GM19438 (cell line): ENCODE data around the gene PAK1IP1.
"Not testable (repeated sequence)": the region's sequence is repeated elsewhere in the genome, so short reads cannot be mapped to it uniquely, and the experiment has no call there.

Experiments
- ATAC-seq: cut with Tn5 transposase; IDR thresholded peaks from one replicate; pipeline ENCODE4 v1.9.1; 2021; ENCODE audit warnings: low read depth; ENCODE audit not compliant: unreplicated experiment

PAK1IP1 gene

GRCh38 chr6:10740061-10740460, 45.3 kb downstream of the PAK1IP1 start:
- no peak for ATAC-seq

DNA sequence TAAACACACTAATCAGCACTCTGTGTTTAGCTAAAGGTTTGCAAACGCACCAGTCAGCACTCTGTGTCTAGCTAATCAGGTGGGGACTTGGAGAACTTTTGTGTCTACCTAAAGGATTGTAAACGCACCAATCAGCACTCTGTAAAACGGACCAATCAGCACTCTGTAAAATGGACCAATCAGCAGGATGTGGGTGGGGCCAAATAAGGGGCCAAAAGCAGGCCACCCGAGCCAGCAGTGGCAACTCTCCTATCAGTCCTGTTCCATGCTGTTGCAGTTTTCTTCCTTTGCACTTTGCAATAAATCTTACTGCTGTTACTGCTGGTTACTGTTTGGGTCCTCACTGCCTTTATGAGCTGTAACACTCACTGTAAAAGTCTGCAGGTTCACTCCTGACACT, 46.9 kb downstream of the PAK1IP1 start:
- not testable (repeated sequence) for ATAC-seq

DNA sequence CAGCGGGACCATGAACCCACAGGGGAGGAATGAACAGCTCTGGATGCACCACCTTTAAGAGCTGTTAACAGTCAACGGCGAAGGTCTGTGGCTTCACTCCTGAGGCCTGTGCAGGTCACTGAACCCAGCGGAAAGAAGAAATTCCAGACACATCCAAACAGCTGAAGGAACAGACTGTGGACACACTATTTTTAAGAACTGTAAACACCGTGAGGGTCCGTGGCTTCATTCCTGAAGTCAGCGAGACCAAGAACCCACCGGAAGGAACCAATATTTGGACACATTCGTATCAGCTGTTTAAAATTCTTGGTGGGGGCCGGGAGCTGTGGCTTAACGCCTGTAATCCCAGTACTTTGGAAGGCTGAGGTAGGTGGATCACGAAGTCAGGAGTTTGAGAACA, 47.5 kb downstream of the PAK1IP1 start:
- no peak for ATAC-seq

GRCh38 chr6:10743515-10743914, 48.7 kb downstream of the PAK1IP1 start:
- no peak for ATAC-seq

DNA sequence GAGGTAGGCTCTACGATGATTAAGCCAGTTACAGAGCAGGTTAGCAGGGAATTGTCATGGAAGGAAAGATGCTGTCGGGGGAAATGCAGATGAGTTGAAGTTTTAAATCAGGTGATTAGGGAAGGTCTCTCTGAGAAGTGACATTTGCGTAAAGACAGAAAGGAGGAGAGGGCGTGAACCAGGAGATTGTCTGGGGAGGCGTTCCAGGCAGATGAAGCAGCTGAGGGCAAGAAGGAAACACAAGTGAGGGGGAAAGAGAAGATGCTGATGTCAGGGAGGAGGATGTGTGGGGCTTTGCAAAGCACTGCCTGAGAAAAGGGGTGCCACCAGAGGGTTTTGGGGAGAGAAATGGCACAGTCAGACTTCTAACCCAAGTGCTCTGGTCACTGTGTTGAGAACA, 50.3 kb downstream of the PAK1IP1 start:
- ATAC-seq, result no peak

DNA sequence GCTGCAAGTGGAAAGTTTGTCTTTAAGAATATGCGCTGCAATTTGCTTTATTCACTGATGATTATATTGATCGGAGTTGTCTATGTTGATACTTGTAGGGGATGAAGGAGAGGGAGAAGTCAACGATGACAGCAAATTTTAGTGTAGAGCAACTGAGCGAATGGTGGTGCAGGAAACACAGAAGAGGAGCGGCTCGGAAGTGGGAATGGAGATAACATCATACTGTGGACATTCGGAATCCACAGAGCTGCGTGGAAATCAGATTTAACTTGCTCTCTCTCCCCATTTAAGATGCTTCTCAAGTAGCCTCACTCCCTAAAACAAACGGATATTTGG, 52.1 kb downstream of the PAK1IP1 start:
- no peak for ATAC-seq

- peak; percentile 93 for ATAC-seq
Measured at GRCh38 chr6:10747251-10747972, 52.6 kb downstream of the PAK1IP1 start, which contains the start of gene TMEM14B. Gene TMEM14B, plus strand, starts transcription at chr6:10747805. Its CDS starts 1,441 bp downstream, at chr6:10749246.

DNA sequence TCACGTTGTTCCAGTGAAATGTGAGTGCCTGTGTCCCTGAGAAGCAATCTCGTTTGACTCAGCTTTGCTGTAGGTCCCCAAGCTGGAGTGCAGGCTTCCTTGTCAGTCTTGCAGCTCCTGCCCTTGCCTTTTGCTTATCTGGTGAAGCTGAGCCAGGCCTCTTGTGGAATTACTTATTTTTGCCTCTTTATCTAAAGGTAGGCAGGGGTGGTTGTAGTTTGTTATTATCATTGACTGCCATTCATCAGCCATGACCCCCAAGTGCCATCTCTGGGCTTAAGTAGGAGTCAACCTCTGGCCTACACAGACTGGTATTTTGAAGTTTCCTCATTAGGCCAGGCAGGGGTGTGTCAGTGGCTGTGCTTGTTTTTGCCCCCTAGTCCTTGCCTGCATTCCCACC, 55.0 kb downstream of the PAK1IP1 start:
- ATAC-seq, result no peak

DNA sequence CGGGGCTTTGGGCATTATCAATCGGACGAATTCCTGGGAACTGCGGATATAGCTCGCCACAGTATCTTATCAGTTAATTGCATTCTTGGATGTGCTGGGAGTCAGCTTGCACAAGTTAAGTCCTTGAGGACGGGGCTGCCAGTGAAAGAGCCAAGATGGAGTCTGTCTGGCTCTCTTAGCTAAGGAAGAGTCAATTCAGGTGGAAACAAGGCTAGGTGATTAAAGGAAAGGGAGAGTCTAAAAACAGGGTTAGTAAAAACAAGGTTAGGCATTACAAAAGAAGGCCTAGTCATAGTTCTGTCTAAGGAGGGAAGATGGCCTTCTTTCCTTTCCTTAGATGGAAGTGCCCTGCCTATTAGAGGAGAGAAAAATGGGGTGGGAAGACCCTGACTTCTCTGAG, 55.8 kb downstream of the PAK1IP1 start:
- not testable (repeated sequence) for ATAC-seq

DNA sequence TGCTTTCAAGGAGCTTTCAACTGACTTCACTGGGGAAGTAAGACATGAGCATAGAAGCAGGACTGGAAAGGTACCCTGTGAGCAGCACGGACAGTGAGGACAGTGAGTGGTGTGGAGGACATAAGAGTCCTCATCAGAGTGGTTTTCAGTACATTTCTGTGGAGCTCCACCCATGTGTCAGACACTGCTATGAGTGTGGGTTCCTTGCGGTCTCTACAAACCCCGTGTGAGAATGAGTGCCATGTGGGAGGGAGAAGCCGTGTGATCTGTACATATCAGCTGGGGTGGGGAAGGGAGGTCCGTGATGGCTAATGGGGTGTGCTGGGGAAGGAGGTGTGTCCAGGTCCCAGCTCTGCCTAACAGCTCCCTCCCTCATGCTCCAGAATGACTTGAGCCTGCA, 57.0 kb downstream of the PAK1IP1 start:
- ATAC-seq, result not testable (repeated sequence)

DNA sequence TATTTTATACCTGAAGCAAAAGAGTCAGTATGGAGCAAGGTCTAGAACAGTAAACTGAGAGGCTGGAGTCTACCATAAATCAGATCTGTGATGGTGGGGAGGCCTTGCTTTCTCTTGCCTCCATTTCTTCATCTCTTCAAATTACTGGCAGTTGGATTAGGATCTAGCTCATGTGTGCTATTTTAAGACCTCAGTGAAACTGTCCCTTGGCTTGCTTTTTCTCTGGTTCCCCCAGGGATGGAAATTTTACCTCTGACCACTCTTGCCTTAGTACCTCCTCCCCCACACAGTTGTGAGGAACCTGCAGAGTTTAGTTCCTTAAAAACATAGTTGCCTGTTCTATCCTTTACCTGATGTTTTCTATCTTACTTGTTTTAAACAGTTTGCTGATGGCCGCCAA, 61.3 kb downstream of the PAK1IP1 start:
- no peak for ATAC-seq
